ENCODE measurements around the gene GDI1. TPM values are rescaled to one million over a fixed set of nuclear protein-coding genes. Genes with fewer than 3 reads are reported as not detected.

The GDI1 gene
- total and polyA plus RNA-seq, 9 of the 15 experiments (the other 6 are each of a cell fraction or from before 2014, with no cell fraction given), result 0.97 to 82.6 (median 37.5) TPM

- TF ChIP-seq HCFC1 (IDR thresholded peaks at IDR 0.05; ENCODE audit: low read depth, low read length) (0 out of 2 replicates have a peak, but pooled peaks have one; percentile 15), HMGN3 (IDR thresholded peaks at IDR 0.05; ENCODE audit: borderline replicate concordance, extremely low read depth, insufficient read length, low read depth, low read length) (no peak), RBM17 (IDR thresholded peaks at IDR 0.05; ENCODE audit: borderline replicate concordance, low read depth, low read length) (no peak), TAL1 (IDR thresholded peaks at IDR 0.05) (no peak), ZBTB26 (CRISPR knock-in tag; IDR thresholded peaks at IDR 0.05) (no peak), RBM22 (IDR thresholded peaks at IDR 0.05; ENCODE audit: low read depth, low read length, poor library complexity, severe bottlenecking) (no peak), NKRF (IDR thresholded peaks at IDR 0.05; ENCODE audit: borderline replicate concordance) (no peak), MLX (CRISPR knock-in tag; conservative IDR thresholded peaks at IDR 0.05) (no peak), ZNF384 (IDR thresholded peaks at IDR 0.05; ENCODE audit: low read depth, low read length) (no peak), SMARCE1 (IDR thresholded peaks at IDR 0.05) (0 out of 2 replicates have a peak, but pooled peaks have one; percentile 44), NUFIP1 (IDR thresholded peaks at IDR 0.05; ENCODE audit: partially characterized antibody) (no peak), JUNB (CRISPR knock-in tag; conservative IDR thresholded peaks at IDR 0.05) (no peak), SMARCC2 (IDR thresholded peaks at IDR 0.05; ENCODE audit: low read depth) (peak; percentile 44; the same call in 1 of the 2 replicates), SRSF3 (IDR thresholded peaks at IDR 0.05; ENCODE audit: insufficient read depth, low read length) (no peak), ASH1L (IDR thresholded peaks at IDR 0.05; ENCODE audit: borderline replicate concordance, low read depth, partially characterized antibody) (no peak), JUN (IDR thresholded peaks at IDR 0.05; ENCODE audit: borderline replicate concordance, low read depth, low read length) (peak; percentile 66), JUN (CRISPR knock-in tag; IDR thresholded peaks at IDR 0.05; ENCODE audit: borderline replicate concordance) (no peak)
- TF ChIP-seq, protein P1, sequence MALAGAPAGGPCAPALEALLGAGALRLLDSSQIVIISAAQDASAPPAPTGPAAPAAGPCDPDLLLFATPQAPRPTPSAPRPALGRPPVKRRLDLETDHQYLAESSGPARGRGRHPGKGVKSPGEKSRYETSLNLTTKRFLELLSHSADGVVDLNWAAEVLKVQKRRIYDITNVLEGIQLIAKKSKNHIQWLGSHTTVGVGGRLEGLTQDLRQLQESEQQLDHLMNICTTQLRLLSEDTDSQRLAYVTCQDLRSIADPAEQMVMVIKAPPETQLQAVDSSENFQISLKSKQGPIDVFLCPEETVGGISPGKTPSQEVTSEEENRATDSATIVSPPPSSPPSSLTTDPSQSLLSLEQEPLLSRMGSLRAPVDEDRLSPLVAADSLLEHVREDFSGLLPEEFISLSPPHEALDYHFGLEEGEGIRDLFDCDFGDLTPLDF (CRISPR knock-in tag; IDR thresholded peaks at IDR 0.05), result no peak
- TF ChIP-seq, protein P2, sequence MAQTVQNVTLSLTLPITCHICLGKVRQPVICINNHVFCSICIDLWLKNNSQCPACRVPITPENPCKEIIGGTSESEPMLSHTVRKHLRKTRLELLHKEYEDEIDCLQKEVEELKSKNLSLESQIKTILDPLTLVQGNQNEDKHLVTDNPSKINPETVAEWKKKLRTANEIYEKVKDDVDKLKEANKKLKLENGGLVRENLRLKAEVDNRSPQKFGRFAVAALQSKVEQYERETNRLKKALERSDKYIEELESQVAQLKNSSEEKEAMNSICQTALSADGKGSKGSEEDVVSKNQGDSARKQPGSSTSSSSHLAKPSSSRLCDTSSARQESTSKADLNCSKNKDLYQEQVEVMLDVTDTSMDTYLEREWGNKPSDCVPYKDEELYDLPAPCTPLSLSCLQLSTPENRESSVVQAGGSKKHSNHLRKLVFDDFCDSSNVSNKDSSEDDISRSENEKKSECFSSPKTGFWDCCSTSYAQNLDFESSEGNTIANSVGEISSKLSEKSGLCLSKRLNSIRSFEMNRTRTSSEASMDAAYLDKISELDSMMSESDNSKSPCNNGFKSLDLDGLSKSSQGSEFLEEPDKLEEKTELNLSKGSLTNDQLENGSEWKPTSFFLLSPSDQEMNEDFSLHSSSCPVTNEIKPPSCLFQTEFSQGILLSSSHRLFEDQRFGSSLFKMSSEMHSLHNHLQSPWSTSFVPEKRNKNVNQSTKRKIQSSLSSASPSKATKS (CRISPR knock-in tag; IDR thresholded peaks at IDR 0.05), result no peak
These were observed 47.5 kb downstream of the GDI1 start (continued) for GRCh38 chrX:154484255-154485149.
